NCI-H1417 treated with DMSO at 0.1 percent for 48 hours (cell line): ENCODE data around the gene ARL3.
"Not testable (repeated sequence)": the region's sequence is repeated elsewhere in the genome, so short reads cannot be mapped to it uniquely, and the experiment has no call there.

Source experiments
- DNase-seq: peaks from one replicate; lab custom pipeline; 2025; lab: John Stamatoyannopoulos, UW

Gene ARL3, protein sequence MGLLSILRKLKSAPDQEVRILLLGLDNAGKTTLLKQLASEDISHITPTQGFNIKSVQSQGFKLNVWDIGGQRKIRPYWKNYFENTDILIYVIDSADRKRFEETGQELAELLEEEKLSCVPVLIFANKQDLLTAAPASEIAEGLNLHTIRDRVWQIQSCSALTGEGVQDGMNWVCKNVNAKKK

DNA sequence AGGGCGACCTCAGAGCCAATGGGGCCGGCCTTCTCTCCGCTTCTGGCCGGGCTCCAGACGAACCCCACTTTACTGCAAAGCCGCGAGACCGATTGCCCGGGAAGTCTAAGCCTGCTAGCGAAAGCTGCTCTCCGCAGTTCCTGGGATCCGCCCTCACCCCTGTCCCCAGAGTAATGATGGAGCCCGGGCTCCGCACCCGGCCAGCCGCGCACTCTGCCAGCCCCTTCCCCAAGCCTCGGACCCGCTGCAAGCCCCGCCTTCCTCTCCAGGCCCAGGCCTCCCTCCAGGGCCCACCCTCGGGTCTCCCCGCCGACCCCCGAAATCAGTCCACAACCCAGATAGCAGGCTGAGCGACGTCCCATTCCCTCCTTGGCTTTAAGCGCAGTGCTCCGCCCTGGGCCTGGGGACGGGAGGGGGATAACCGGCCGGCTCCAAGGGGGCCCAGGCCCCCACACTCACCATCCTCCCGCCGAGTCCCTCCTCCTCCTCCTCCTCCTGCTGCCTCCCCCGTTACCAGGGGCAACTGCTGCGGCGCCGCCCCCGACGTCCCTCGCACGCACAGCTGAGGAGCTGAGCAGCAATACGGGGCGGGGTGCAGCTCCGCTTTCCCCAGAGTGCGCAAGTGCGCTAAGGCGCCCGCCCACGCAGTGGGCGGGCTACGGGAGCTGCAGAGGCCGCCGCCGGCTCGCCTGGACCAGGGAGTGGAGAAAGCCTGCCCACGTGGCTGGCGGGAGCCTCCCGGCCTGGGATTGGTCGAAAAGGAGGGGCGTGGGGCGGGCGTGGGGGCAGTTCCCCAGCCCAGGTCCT is at the start of gene ARL3:
Gene ARL3, minus strand, starts transcription at position 584 of the 807 bp plus-strand sequence. Its CDS starts 122 bp downstream, at position 462.
- DNase-seq = peak; percentile 54

DNA sequence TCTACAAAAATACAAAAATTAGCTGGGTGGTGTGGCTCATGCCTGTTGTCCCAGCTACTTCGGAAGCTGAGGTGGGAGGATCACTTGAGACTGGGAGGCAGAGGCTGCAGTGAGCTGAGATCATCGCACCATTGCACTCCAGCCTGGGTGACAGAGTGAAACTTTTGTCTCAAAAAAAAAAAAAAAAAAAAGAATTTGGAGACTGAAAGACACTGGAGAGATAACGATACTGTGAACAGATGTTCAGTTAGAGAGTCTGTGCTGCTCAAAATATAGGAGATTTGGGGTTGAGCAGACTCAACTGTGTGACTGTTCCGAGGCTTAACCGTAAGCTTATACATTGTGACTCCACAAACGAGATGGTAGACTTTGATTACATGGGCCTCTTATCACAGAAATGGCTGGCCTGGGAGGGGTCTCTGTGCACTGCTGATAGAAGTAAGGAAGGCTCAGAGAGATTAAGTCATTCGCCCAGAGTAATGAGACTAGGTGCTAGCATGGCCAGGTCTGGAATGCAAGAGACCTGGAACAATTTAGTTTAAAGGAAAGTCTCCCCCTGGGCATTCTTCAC is 48.9 kb upstream of the ARL3 start:
- DNase-seq = no peak

DNA sequence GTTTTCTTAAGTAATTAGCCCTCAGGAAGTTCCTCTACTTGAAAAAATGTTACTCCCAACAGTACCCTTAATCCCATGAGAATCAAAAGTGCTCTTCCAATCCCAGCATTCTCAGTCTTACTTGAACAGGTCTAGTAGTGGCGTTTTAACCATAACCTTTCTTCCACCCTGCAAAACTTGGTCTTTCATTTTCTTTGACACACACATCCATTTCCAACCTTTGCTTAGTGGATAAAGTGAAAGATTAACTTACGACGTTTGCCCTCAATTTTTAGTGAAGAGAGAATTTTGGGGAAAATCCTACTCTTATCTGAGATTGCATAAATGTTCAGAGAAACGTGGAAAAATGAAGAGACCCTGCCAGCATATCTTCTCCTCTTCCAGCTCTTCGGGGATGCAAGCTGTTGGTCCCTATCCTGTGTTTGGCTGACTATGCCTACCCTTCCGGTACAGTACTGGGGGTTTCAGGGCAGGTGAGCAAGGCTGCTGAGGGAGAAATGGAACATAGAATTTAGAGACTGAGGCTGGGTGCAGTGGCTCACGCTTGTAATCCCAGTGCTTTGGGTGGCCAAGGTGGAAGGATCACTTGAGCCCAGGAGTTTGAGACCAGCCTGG is 48.3 kb upstream of the ARL3 start:
- DNase-seq = no peak

DNA sequence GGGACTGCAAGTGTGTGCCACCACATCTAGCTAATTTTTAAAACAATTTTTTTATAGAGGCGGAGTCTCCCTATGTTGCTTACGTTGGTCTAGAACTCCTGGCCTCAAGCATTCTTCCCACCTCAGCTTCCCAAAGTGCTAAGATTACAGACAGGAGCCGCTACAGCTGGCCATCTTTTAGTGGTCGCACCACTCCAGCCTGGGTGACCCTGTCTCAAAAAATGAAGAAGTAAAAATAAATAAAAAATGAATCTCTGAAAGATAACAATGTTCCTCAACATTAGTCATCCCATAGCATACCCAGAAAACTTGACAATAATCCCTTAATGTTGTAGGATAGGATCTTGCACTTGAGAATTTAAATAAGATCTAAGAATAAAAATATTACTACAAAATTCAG is 47.8 kb upstream of the ARL3 start:
- no peak for DNase-seq

DNA sequence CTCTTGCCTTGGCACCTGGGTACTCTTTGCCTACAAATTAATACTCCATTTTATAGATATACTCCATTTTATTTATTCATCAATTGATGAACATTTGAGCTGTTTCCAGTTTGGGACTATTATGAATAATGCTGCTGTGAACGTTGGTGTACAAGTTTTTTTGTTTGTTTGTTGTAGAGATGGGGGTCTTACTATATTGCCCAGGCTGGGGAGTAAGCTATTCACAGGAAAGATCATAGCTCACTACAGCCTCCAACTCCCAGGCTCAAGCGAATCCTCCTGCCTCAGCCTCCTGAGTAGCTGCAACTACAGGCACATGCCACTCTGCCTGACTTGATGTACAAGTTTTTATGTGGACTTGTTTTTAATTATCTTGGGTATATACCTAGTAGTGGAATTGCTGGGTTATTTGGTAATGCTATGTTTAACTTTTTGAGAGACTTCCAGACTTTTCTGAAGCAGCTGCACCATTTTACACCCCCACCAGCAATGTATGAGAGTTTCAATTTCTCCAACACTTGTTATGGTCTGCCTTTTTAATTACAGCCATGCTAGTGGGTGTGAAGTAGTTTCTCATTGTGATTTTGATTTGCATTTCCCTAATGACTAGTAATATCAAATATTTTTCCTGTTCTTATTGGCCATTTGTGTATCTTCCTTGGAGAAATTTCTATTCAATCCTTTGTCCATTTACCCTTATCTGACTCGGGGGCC is 45.5 kb upstream of the ARL3 start:
- DNase-seq = no peak

DNA sequence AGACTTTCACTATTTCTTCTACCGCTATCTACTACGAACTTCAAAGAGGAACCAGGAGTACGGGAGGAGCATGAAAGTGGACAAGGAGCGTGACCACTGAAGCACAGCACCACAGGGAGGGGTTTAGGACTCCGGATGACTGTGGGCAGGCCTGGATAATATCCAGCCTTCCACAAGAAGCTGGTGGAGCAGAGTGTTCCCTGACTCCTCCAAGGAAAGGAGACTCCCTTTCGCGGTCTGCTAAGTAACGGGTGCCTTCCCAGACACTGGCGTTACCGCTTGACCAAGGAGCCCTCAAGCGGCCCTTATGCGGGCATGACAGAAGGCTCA is 44.7 kb upstream of the ARL3 start:
- DNase-seq = not testable (repeated sequence)

DNA sequence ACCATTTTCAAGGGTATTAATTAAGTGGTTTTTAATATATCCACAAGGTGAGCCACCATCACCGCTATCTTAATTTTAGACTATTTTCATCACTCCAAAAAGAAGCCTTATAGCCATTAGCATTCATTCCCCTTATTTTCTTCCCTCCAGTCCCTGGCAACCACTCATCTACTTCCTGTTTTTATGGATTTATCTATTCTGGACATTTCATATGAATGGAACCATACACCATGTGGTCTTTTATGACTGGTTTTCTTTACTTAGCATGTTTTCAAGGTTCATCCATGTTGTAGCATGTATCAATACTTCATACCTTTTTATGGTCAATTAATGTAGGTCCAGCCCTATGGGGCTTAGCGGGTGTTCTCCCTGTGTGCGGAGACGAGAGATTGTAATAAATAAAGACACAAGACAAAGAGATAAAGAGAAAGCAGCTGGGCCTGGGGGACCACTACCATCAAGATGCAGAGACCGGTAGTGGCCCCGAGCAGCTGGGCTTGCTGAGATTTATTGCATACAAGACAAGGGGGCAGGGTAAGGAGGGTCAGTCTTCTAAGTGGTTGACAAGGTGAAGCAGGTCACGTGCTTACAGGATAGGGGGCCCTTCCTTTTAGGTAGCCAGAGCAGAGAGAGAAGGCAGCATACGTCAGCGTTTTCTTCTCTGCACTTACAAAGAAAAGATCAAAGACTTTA is 44.2 kb upstream of the ARL3 start:
- no peak for DNase-seq

DNA sequence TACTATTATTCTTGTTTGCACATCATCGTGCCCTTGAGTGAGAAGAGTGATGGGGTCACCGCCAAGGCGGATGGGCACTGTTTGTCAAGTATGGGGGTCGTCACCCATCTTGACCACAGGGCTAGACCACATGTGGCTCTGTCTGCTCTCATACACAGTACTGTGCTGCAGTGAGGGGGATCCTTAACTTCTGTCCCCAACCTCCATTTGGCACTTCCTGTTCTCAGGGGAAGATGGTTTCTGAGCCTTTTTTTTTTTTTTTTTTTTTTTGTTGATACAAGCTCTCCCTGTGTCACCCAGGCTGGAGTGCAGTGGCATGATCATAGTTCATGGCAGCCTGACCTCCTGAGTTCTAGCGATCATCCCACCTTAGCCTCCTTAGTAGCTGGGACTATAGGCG is 43.1 kb upstream of the ARL3 start:
- DNase-seq = no peak

DNA sequence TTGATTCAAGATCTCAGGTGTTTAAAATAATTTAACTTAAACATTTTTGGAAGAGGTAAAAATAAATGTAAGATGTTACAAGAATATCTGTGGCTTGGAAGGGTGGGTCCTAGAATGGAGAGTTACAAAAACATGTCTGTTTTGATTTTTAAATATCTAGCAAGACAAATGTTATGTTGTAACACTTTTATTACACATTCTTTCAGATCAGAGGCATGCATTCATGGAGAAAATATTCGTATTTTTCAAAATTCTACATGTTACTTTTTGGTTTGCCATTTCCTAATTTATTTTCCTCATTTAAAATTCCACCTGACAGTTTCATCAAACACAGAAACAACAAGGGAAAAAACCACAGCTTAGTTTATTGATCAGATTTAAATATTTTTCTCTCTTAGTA is 39.5 kb upstream of the ARL3 start:
- DNase-seq = no peak

DNA sequence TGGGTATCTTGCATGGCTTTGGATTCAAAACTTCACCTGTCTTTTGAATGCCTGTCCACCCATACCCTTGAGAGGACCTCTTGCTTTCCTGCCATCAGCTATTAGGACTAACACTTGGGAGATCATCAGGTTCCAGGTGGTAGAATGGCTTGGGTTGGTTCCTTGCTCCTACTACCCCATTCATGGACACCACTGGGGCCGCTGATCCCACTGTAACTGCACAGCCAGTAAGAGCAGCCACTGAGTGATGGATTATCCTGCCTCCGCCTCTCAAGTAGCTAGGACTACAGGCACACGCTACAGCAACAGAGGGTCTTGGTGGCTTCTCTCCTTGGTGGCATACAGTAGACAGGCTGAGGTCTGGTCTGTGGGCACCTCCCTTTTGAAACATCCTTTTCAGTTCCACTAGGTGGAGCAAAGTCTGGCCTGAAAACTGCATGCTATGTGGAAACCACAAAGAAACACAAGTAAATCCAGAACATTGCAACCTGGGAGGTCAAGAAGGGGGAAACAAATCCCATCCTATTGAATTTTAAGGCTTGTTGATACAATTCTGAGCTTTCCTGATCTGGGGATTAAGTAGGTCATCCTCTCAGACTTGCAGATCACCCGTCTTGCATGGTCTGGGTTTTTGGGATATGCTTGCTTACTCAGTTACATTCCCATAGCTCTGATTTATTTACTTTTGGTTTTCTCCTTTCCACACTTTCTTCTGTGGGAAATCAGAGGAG is 38.9 kb upstream of the ARL3 start:
- no peak for DNase-seq

DNA sequence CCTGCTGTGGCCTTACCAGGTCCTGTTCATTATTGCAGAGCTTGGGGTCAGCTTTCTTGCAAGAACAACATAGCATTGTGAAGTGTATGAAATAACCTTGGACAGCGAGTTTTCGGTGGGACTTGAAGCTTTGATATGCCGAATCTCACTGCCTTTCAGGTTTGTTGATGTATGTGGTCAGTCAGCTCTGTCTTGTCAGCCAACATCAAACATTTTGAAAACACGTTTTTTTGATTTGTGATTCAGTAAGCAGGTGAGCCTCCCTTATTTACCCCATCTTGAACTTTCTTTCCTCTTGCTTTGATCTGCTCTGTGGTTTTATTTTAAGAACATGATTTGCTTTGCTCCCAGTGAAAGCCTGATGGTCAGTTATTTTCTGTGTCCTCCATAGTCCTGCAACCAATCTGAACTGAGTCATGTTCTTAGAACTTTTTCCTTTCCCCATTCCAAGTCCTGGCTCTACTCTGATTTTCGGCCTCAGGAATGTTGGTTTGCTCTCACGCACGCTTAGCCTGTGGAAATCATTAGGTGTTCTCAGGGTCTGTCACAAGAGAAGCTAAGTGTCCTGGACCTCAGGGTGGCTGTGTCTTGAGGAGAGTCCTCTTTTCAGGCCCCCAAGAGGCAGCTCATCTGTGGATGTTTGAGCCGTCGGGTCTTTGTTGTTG is 38.2 kb upstream of the ARL3 start:
- DNase-seq = no peak

DNA sequence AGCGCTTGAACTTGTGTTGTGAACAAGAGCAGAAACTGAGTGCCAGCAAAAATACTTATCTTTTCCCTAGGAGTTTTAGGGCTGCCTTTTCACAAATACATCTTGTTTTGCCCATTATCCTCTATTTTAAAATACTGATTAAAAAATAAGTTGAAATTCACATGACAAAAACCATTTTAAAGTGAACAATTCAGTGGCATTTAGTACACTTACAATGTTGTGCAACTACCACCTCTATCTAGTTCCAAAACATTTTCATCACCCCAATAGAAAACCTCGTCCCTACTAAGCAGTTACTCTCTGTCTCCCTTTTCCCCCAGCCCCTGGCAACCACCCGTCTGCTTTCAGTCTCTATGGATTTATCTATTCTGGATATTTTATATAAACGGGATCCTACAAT is 31.0 kb upstream of the ARL3 start:
- no peak for DNase-seq

DNA sequence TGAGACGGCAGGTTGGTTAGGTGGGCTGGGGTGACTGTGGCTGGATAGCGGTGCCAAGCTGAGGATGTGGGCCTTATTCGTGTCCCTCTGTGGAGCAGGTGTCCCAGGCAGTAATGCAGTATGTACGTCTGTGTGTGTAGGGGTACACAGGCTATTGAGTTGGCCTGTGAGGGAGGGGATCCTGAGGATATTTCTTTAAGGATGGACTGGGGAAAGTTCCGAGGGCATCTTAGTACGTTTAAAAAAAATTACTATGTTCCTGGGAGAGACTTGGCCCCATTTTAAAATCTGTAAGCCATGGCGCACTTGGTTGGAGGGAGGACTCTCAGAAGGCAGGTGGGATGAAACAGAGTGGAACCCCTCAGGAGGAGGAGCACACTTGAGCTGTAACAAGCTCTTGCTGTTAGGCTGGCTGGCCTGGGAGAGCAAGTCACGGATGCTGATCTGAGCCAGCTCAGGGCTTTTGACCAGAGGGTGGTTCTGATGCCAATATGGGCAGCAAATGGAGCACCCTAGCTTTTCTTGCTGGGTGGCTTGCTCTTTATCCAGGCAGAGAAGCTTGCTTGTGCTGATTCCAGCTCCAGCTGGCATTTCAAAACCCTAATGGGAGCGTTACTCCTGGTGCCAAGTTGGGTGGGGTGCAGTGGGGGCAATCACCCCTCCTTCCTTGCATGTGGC is 30.3 kb upstream of the ARL3 start:
- no peak for DNase-seq

DNA sequence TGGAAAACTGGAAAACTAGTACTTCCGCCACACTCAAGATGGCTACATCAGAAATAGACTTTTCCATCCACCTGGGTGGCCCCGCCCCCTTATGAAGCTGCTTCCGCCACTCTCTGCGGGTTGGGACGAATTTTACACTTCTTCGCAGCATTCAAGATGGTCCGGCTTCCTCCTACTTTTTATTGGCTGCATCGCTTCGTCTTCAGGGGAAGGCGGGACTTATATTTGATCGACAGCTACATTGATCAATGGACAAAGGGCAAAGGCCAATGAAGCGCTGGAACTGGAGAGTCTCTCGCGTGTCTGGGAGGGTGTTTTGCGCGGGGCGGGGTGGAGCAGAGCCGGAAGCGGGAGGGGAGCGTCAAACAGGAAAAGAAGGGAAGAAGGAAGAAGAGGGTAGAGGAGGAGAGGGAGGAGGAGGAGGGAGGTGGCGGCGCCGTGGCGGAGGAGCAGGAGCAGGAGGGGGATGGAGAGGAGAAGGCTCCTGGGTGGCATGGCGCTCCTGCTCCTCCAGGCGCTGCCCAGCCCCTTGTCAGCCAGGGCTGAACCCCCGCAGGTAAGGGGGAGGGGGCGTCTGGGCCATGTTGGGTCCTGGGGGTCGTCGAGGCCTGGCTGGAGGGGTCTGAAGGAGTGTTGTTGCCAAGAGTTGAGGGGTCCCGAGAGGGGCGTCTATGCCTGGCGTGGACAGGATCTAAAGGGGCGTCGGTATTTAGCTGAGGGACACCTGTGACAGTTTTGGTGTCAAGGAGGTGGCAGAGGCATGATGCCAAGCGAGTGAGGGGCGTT is 29.6 kb upstream of the ARL3 start, which contains the start of gene WBP1L:
Gene WBP1L, plus strand, starts transcription at position 361 of the 786 bp plus-strand sequence. Its CDS starts 106 bp downstream, at position 467.
- peak; percentile 91 for DNase-seq

DNA sequence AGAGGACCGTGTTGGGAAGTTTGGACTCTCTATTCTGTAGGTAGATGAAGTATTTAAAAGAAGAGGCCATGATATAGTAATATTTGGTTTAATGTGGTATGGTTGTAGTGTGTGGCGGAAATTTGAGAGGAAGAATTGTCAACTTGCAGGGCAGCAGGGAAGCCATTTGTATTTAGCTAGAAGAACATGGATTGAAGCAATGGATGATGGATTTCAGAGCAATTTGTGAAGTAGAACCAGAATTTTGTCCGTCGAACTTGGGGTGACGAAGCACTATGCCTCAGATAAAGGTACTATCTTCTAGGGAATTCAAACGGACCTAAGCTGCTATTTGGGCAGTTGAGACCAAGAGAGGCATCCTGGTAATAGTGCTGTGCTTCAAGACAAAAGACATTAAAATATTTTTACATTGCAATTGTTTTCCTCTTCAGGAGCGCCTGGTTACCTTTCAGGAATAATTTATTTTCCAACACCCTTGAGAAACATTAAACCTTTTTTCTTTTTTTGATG is 28.9 kb upstream of the ARL3 start:
- DNase-seq = no peak

DNA sequence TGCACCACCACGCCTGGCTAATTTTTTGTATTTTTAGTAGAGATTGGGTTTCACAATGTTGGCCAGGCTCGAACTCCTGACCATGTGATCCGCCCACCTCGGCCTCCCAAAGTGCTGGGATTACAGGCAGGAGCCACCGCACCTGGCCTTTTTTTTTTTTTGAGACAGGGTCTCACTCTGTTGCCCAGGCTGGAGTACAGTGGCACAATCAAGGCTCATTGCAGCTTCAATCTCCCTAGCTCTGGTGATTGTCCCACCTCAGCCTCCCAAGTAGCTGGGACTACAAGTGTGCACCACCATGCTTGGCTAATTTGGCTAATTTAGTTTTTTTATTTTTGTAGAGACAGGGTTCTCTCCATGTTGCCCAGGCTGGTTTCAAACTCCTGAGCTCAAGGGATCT is 28.1 kb upstream of the ARL3 start:
- not testable (repeated sequence) for DNase-seq

DNA sequence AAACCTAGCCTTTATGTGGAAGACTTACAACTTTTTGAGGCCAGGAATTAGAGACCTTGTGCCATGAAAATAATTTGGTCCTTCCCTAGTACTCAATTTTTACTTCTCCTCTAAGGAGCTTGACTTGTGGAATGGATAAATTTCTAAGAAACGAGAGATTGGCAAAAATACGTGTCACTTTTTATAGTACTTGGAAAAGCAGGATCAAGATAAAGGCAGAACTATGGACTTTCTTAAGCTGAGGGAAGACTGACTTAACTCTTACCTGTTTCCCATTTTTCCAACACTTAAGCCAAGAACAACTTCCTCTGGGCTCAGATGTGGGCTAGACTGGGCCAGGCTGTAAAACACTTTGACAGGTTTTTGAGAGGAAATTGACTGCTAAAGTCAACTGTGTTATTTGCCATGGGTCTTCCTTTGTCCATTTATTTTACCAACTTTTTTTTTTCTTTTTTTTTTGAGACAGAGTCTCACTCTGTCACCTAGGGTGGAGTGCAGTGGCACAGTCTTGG is 27.6 kb upstream of the ARL3 start:
- DNase-seq = no peak

DNA sequence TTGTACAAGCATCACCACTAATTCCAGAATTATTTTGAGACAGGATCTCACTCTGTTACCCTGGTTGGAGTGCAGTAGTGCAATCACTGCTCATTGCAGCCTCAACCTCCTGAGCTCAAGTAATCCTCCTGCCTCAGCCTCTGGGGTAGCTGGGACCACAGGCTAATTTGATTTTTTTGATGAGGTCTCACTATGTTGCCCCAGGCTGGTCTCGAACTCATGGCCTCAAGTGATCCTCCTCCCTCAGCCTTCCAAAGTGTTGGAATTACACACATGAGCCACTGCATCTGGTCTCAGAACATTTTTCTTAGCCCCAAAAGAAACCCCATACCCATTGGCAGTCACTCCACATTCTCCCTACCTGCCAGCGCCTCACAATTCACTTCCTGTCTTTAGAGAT is 26.0 kb upstream of the ARL3 start:
- DNase-seq = no peak

DNA sequence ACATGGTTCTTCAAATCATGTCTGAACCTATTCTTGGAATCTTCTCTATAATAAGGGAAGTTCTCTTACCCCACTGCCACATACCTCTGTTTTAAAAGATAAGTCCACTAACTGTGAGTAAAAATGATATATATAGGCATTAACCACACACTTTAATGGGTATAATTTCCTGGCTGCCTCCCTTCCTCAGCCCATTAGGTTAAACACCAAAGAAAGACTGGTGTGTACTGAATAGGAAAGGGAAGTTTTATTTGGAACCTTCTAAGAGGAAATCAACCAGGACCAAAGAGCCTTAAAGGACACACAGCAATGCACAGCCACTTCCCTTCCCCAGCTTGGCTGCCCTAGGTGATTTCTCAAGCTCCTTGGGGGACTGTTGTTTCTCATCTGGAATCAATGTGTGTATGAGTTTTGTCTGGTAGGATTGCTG is 24.5 kb upstream of the ARL3 start:
- no peak for DNase-seq
